NCI-H446 treated with DMSO at 0.1 percent for 48 hours (cell line): Measurements from ENCODE around the gene ST6GAL1.

Experiments used
- DNase-seq: peaks from one replicate; lab custom pipeline; 2025; lab: John Stamatoyannopoulos, UW

The ST6GAL1 gene

DNA sequence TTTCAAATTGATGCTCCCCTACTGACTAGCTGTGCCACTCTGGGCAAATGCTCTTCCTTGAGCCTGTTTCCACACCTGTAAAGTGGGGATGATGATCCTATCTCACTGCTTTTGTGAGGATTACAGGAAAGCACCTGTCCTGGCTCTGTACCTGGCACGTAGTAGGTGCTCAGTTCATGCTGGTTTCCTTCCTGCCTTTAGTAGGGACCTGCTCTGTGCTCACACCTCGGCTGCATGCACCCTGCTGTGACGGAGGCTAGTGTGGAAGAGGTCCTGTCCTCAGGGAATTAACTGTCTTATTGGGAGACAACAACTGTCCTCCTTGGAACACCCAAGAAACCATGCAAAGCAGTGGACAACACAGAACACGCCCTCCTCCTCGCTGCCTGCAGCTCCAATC lies 147.2 kb downstream of the ST6GAL1 start:
- DNase-seq = no peak

DNA sequence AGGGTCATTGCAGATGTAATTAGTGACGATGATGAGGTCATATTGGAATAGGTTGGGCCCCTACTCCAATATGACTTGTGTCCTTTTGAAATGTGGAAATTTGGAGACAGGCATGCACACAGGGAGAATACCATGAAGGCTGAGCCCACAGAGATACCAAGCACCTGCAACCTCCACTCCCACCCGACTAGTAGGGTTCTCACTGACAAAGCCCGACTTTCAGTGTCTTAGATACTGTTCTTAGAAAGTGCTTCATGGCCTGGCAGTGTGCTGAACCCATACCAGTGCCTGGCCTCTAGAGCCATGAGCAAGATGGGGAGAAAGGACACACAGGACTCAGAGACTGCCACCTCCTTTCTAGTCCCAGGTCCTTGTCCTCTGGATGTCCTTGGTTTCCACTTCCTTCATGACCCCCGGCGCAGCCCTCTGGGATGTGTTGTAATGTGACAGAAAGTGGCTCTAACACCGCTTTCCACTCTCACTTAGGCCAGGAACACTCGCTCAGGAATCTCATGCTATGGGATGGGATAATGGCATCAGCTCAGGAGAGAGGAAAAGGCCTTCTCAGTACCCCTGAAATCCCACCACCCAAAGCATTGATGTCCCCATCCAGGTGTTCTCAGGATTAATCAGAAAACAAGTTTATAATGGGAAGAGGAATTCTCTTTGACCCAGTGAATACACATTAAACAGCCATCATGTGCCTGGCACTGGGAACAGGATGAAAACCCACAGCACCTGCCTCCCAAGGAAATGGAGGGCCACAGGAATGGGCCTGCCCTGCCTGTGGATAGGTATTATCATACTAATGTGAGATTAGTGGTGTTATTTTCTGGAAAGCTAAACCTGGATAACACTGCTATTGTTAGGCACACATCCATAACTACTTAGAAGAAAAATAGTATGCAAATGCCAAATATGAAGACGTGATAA lies 149.0 kb downstream of the ST6GAL1 start:
- DNase-seq = no peak

DNA sequence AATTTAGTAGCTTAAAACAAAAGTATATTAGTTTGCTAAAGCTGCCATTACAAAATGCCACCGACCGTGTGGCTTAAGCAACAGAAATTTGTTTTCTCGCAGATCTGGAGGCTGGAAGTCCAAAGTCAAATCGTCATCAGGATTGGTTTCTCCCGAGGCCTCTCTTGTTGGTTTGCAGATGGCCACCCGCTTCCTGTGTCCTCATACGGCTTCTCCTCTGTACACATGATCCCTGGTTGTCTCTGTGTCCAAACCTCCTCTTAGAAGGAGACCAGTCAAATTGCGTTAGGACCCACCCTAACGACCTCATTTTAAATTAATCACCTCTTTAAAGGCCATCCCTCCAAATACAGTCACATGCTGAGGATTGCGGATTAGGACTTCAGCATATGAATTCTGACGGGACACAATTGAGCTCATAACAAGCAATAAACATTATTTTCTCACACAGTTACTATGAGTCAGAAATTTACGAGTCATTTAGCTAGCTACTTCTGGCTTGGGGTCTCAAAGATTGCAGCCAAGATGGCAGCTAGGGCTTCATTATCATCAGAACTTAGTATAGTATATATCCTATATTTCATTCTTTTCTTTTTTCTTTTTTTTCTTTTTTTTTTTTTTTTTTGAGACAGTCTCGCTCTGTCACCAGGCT lies 150.6 kb downstream of the ST6GAL1 start:
- DNase-seq = no peak

DNA sequence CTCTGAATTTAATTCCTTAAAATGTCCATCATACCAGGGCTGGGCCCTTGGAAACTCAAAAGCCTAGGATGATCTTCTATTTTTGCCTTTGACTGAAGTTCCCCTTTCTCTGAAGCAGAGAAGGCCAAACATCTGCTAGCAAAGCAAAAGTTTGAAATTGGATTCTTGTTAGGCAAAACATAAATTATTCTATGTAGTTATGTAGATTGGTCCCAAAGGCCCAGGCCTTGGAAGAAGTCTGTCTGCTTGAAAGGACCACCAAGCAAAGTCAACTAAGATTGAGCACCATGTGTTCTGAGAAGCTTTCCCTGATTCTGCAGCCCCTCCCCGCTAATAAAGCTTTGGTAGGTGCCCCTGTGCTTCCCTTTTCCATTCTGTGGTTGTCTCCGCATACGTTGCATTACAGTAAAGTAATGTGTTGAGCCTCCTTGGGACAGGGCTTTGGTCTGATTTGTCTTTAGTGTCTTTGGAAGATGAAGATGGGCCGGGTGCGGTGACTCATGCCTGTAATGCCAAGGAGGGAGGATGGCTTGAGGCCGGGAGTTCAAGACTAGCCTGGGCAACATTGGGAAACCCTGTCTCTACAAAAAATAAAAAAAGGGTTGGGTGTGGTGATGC lies 152.5 kb downstream of the ST6GAL1 start:
- DNase-seq = no peak

DNA sequence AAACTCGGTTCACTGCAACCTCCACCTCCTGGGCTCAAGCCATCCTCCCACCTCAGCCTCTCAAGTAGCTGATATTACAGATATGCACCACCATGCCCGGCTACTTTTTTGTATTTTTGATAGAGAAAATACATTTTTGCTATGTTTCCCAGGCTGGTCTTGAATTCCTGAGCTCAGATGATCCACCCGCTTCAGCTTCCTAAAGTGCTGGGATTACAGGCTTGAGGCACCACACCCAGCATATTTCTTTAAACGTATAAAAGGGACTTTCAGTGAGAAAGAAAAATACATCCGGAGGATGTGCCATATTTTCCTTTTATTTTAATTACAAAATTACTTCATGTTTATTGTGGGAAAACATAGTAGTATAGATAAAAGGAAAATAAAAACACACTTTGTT lies 153.8 kb downstream of the ST6GAL1 start:
- DNase-seq = no peak

DNA sequence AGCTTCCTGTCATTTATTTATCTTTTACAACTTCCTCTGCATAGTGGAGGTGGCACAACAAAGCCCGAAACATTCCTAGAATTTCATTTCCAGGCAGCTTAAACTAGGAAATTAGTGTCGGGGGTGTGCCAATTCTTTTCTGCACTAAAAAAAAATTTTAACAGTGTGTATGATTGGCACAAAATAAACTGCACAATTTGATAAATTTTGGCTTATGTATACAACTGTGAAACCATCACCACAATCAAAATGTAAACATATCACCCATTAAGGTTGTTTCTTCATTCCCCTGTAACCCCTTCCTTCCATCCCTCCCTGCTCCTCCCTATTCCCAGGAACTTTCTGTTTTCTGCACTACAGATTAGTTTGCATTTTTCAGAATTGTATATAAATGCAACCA lies 154.3 kb downstream of the ST6GAL1 start:
- DNase-seq = no peak

DNA sequence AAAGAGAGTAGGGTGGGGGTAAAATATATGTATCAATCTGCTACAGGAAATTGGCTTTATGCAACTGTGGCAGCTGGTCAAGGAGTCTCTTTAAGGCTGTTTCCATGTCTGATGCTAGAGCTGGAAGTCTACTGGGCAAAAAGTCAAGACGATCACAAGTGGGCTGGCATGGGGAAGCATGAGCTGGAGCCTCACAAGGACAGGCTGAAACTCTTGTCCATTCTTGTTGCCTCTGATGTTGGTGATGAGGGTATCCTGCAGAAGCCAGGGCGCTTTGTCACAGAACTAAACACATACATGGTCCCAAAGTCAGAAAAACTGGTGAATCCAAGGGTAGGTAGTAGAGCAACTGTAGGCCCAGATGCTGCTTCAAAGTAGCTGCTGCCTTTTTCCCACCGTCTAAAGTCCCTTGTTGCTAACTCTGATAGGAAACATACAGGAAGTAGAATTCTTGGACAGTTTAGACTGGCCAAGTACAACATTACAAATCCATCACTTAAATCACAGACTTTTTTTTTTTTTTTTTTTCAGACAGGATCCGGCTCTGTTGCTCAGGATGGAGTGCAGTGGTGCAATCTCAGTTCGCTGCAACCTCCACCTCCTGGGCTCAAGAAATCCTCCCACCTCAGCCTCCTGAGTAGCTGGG lies 154.8 kb downstream of the ST6GAL1 start:
- DNase-seq = no peak

DNA sequence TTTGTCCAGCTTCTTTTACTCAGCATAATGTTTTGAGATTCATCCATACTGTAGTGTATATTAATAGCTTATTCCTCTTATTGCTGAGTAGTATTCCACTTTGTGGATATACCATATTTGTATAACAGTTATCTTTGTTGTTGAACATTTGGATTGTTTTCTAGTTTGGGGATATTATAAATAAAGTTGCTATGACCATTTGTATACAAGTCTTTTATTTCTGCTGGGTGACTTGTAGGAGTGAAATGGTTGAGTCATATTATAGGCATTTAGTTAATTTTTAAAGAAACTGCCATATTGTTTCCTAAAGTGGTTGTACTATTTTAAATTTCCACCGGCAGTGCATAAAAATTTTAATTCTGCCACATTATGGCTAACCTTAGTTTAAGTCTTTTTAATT lies 155.6 kb downstream of the ST6GAL1 start:
- DNase-seq = no peak

DNA sequence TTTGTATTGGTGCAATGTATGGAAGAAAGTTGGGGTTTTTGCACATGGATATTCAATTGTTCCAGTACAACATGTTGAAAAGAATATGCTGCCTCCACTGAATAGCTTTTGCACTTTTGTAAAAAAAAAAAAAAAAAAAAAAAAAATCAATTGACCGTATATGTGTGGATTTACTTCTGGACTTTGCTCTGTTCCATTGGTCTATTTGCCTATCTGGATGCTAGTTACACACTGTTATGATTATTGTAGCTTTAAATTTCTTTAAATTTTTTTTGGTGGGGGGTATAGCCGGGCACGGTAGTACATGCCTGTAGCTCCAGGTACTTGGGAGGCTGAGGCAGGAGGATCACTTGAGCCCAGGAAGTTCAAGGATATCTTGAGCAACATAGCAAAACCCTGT lies 156.5 kb downstream of the ST6GAL1 start:
- no peak for DNase-seq

DNA sequence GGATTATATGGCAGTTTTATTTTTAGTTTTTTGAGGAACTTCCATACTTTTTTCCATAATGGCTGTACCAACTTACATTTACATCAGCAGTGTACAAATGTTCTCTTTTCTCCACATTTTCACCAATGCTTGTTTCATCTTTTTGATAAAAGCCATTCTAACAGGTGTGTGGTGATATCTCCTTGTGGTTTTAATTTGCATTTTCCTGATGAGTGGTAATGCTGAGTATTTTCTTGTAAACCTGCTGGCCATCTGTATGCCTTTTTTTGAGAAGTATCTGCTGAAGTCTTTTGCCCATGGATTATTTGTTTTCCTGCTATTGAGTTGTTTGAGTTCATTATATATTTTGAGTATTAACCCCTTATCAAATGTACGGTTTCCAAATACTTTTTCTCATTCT lies 158.4 kb downstream of the ST6GAL1 start:
- DNase-seq = no peak

DNA sequence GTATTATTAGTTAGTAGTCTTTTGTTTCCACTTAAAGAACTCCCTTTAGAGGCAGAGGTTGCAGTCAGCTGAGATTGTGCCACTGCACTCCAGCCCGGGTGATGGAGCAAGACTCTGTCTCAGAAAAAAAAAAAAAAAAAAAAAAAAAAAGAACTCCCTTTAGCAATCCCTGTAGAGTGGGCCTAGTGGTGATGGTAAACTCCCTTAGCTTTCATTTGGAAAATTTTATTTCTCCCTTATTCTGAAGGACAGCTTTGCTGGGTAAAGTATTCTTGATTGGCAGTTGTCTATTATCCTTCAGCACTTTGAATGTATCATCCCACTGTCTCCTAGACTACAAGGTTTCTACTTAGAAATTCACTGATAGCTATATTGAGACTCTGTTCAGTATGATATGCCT lies 163.0 kb downstream of the ST6GAL1 start:
- no peak for DNase-seq

DNA sequence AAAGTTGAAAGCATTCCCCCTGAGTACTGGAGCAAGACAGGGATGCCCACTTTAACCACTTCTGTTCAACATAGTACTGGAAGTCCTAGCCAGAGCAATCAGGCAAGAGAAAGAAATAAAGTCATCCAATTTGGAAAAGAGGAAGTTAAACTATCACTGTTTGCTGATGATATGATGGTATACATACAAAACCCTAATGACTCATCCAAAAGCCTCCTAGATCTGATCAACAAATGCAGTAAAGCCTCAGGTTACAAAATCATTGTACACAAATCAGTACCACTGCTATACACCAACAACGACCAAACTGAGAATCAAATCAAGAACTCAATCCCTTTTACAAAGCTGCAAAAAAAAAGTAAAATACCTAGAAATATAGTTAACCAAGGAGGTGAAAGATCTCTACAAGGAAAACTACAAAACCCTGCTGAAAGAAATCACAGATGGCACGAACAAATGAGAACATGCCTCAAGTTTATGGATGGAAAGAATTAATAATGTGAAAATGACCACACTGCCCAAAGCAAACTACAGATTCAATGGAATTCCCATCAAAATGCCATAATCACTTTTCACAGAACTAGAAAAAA lies 168.7 kb downstream of the ST6GAL1 start:
- DNase-seq = no peak

DNA sequence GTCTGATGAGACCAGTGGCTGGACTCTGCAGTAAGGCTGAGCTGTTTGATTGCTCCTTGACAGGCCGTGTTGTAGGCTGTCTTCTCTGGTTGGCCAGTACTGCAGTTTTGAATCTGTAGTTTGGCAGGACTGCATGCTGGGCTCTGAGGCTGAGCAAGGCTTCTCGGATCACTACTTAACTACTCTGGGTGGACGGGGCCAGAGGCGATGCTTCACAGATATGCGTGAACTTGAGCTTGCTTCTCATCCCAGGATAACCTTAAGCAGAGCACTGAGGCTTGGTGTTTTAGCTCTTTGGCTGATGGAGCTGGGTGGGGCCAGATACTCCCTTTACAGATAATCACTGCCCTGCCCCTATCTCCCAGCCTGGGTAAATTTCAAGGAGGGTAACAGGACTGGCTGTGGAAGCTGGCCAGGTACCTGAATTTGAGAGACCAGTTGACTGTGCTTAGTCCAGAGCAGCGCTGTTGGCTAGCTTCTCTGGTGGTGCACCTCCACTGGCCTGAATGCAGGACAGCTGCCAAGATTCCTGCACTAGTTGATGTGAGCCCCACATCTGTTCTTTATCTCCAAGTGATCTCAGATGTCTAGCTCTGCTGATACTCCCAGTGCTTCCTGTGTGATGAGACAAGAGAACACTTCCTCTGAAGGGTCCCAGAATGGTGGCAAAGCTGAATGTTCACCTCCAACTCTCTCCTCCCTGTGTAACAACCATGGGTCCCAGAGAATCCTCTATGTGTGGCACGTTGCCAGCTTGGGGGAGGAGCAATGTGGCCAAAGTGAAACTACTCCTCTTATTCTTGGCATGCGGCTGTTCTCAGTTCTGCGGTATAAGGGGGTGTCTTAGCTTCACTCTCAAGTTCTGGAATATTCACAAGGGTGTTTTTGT lies 171.1 kb downstream of the ST6GAL1 start:
- DNase-seq = no peak

DNA sequence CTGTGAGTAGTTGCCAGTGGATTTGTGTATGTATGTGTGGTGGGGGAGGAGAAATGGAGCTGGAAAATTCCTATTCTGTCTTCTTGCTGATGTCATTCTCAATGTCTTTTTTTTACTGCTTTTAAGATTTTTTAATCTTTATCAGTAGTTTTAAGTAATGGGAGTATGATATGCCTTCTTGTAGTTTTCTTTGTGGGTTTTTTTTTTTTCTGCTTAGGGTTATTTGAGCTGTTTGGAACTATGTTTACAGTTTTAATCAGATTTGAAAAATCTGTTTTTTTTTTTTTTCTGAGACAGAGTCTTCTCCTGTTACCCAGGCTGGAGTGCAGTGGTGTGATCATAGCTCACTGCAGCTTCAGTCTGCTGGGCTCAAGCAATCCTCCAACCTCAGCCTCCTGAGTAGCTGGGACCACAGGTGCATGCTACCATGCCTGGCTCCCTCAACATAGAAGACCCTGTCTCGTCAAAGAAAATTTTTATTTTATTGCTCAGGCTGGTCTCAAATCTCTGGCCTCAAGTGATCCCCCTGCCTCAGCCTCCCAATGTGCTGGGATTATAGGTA lies 171.8 kb downstream of the ST6GAL1 start:
- DNase-seq = no peak

DNA sequence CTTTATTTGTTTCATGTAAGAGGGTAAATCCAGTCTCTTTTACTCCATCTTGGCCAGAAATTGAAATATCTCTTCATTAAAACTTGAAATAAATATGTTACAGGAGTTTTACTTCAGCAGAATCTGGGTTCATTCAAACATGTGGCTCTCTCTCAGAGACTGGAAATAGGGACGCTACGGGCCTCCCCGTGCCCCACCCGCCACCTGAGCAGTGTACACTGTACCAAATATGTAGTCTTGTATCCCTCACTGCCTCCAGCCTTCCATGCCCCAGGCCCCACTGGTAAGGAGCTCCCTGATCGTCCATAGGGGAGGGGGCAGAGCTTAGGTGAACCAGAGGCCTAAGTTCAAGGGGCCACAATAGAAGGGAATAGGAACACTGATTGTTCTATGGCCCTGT lies 172.9 kb downstream of the ST6GAL1 start:
- no peak for DNase-seq

DNA sequence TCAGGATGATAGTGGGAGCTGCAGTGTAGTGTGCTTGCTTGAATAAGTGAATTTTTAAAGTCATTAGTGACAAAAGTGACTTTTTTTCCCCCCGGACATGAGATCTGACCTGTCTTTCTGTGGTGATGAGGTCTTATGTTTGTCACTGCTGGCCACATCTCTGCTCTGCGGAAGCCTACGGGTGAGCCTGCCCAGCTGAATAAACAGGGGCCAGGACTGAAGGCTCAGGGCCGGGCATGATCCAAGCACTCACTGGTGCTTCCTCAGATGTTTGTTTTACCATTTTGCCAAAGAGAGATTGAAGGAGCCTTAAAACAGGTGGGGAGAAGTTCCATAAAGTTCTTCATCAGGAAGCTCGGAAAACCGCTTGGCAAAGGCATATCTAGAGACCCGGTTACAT lies 174.0 kb downstream of the ST6GAL1 start:
- no peak for DNase-seq

DNA sequence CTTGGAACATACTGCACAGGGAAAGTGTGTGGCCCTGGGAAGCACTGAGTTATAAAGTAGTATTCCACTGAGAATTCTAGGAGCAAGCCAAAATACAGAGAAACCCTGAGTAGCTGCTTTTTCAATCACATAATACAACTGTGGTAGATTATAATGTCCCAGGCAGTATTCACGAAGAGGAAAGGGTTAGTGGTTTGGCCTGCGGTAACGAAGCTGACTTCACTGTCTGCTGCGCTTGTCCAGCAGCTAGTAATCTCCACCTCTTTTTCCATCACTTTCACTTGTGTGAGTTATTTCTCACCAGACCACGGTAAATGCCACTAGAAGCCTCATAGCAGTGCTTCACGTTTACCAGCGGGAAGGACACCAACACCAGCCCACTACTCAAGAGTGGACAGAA lies 174.6 kb downstream of the ST6GAL1 start:
- DNase-seq = no peak

DNA sequence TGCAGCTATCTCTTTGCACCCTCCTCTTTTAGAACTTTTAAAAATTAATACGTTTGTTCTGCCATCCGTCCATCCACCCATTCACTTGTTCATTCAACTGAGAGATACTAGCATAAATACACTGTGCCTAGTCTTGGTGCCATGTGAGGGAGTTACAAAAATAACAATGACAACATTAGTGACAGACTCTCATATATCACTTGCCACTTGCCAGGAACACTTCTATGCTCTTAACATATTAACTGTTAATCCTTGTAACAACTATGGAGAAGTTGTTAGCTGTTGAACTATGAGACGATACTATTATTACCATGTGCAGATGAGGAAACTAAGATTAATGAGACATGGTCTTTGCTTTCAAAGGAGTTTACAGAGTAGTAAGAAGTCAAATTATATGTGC lies 175.4 kb downstream of the ST6GAL1 start:
- no peak for DNase-seq

DNA sequence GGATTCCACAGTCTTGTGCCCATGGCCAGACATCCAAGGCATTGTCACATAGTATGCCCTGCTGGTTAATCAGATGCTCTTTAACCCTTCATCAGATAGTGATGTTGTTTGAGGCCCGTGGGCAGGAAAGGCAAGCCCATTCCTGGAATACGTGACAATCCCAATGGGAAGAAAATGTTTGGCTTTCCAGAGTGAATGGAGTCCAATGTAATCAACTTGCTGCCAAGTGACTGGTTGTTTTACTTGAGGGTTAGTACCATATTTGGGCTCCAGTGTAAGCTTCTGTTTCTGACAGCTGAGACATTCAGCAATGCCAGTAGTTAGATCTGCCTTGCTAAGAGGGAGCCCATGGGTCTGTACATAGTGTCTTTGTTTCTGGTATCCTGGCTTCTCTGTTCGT lies 177.7 kb downstream of the ST6GAL1 start:
- DNase-seq = no peak

DNA sequence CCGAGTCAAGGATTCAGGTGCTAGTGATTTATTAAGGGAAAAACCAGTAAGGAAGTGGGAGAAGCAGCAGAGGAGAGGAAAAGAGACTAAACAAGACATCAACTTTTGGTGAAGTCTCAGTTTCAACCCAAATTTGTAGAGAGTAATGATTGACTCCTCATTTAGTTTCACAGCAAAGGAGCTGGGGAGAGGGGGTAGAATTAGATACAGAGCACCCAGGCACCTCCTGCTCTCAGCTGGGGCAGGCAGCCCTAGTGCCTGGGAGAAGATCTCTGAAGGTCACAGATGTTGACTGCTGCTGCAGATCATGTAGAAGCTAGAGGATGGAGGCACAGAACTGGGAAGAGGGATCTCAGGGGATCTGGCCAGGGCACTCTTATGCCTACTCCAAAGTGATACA lies 179.8 kb downstream of the ST6GAL1 start:
- DNase-seq = no peak
